Ishikawa (cell line): ENCODE measurements around the gene CELA2B.

Source experiments
- CREB1 ChIP-seq: IDR thresholded peaks from 2 replicates; pipeline ENCODE4 v1.6.1; 2012; ENCODE audit warnings: low read depth
- EGR1 ChIP-seq: IDR thresholded peaks from 2 replicates; pipeline ENCODE4 v1.6.1; 2012
- EP300 ChIP-seq: IDR thresholded peaks from 2 replicates; pipeline ENCODE4 v1.6.1; 2012; ENCODE audit warnings: borderline replicate concordance
- FOXM1 ChIP-seq: IDR thresholded peaks from 2 replicates; pipeline ENCODE4 v1.6.1; 2012; ENCODE audit warnings: low read depth, borderline replicate concordance
- MAX ChIP-seq: IDR thresholded peaks from 2 replicates; pipeline ENCODE4 v1.6.1; 2012
- NFIC ChIP-seq: IDR thresholded peaks from 2 replicates; pipeline ENCODE4 v1.6.1; 2012
- RAD21 ChIP-seq: IDR thresholded peaks from 2 replicates; pipeline ENCODE4 v1.6.1; 2012; ENCODE audit warnings: low read depth
- REST ChIP-seq: IDR thresholded peaks from 2 replicates; pipeline ENCODE4 v1.6.1; 2012; ENCODE audit warnings: low read depth, mild to moderate bottlenecking
- TAF1 ChIP-seq: IDR thresholded peaks from 2 replicates; pipeline ENCODE4 v1.6.1; 2012; ENCODE audit warnings: low read depth, mild to moderate bottlenecking
- TCF12 ChIP-seq: IDR thresholded peaks from 2 replicates; pipeline ENCODE4 v1.6.1; 2012; ENCODE audit warnings: low read depth
- TEAD4 ChIP-seq: IDR thresholded peaks from 2 replicates; pipeline ENCODE4 v1.6.1; 2012
- USF1 ChIP-seq: IDR thresholded peaks from 2 replicates; pipeline ENCODE4 v1.6.1; 2012
- YY1 ChIP-seq: IDR thresholded peaks from 2 replicates; pipeline ENCODE4 v1.6.1; 2012; ENCODE audit warnings: low read depth
- ZBTB7A ChIP-seq: IDR thresholded peaks from 2 replicates; pipeline ENCODE4 v1.6.1; 2012; ENCODE audit warnings: low read depth

The CELA2B gene

GRCh38 chr1:15507278-15507677 lies 31.4 kb downstream of the CELA2B start:
- TF ChIP-seq RAD21 (no peak), EGR1 (no peak), EP300 (no peak), REST (no peak), TEAD4 (no peak), USF1 (no peak), ZBTB7A (no peak), MAX (no peak), TAF1 (no peak), FOXM1 (no peak)

- TF ChIP-seq TEAD4 (no peak), USF1 (no peak), YY1 (no peak), NFIC (no peak), REST (no peak), EGR1 (no peak), CREB1 (no peak)
These were observed 33.0 kb downstream of the CELA2B start for GRCh38 chr1:15508700-15509487.

- TF ChIP-seq TCF12: no peak
- no peak for TF ChIP-seq CREB1
- no peak for TF ChIP-seq USF1
- no peak for TF ChIP-seq FOXM1
- no peak for TF ChIP-seq TAF1
- no peak for TF ChIP-seq NFIC
- TF ChIP-seq MAX: no peak
- TF ChIP-seq EGR1: no peak
- no peak for TF ChIP-seq REST
- TF ChIP-seq EP300: no peak
- TF ChIP-seq YY1: no peak
These were observed 33.7 kb downstream of the CELA2B start for GRCh38 chr1:15509586-15509985.

GRCh38 chr1:15510611-15511405 lies 34.9 kb downstream of the CELA2B start:
- TF ChIP-seq EP300: no peak
- TF ChIP-seq CREB1: no peak
- TF ChIP-seq ZBTB7A: no peak
